GM10847 (cell line): Measurements from ENCODE around the gene UBE2V1.

Source experiments
- POLR2A ChIP-seq: IDR thresholded peaks from 2 replicates; pipeline ENCODE4 v1.6.1; 2011; ENCODE audit not compliant: insufficient read length; ENCODE audit errors: extremely low read depth

Gene UBE2V1

DNA sequence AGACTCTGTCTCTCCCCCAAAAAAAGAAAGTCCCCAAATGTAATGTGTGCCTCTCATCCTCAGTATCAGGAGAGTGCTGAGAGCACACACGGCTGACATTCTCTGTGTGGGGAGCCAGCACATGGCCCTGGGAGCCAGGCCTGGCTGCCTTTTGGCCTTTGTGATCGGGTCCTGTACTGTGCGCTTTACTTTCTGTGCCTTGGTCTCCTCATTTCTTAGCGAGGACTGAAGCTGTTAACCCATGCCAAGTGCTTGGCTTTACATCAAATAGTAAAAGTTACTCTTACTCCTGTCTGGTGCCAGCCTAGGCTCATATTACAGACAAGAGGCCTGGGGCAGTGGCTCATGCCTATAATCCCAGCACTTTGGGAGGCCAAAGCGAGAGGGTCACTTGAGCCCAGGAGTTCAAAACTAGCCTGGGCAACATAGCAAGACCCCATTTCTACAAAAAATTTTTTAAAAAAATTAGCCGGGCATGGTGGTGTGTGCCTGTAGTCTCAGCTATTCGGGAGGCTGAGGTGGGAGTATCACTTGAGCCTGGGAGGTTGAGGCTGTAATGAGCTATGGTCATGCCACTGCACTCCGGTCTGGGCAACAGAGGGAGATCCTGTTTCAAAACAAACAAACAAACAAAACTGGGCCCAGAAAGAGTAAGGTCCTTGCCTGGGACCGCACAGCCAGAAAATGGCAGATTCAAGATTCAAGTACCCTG lies 79.8 kb downstream of the UBE2V1 start:
- TF ChIP-seq POLR2A = no peak
